HG02840 (cell line): ENCODE measurements around the gene NGEF.
"Not testable (repeated sequence)": the region's sequence is repeated elsewhere in the genome, so short reads cannot be mapped to it uniquely, and the experiment has no call there.

Source experiments
- ATAC-seq: cut with Tn5 transposase; IDR thresholded peaks from one replicate; pipeline ENCODE4 v1.9.1; 2021; ENCODE audit warnings: mild to moderate bottlenecking, moderate library complexity, moderate number of reproducible peaks; ENCODE audit not compliant: unreplicated experiment, low FRiP score

NGEF gene

DNA sequence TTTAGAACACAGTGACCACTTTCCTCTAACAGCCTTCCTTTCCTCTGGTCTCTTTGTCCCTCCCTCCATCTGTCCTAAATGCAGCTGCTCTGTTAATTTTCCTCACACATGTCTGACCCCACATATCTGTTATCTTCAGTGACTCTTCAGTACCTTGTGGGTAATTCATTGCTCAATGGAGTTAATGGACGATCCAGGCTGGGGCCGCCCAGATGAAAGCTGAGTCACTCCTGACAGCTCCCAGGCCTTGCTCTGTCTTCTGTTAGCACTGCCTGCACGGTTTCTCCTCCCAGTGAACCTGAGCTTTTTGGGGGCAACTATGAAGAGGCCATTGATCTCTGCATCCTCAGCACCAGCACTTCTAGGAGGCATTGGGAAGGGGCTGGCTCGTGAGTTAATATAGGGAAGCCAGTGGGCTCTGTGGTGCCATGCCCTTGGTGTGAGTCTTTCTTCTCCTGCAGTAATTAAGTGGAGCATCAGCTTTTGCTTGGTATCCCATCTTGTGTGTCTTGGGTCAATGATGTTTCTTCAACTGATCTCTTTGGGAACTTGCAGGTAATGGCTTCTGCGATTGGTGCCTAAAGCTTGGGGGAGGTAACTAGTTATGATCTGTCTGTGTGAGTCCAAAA lies 75.7 kb downstream of the NGEF start:
- ATAC-seq, result no peak

DNA sequence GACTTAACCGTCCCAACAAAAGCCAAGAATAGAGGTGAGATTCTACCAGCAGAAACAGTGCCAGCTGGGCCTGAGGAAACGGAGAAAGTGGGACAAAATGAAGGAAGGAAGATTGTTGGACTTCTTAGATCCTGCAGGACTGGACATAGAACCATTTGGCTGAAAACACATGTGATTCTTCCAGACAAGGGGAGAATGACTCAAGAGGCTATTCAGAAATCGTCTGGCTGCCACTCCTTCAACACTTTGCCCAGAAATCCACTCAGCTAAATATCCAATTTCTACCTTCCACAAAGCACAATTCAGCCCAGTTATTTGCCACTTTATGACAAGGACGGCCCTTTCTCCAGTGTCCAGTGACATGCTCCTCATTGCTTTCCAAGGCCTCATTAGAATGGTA lies 81.4 kb downstream of the NGEF start:
- ATAC-seq, result no peak

- no peak for ATAC-seq
Observed at GRCh38 chr2:232930059-232930400, 83.0 kb downstream of the NGEF start.

DNA sequence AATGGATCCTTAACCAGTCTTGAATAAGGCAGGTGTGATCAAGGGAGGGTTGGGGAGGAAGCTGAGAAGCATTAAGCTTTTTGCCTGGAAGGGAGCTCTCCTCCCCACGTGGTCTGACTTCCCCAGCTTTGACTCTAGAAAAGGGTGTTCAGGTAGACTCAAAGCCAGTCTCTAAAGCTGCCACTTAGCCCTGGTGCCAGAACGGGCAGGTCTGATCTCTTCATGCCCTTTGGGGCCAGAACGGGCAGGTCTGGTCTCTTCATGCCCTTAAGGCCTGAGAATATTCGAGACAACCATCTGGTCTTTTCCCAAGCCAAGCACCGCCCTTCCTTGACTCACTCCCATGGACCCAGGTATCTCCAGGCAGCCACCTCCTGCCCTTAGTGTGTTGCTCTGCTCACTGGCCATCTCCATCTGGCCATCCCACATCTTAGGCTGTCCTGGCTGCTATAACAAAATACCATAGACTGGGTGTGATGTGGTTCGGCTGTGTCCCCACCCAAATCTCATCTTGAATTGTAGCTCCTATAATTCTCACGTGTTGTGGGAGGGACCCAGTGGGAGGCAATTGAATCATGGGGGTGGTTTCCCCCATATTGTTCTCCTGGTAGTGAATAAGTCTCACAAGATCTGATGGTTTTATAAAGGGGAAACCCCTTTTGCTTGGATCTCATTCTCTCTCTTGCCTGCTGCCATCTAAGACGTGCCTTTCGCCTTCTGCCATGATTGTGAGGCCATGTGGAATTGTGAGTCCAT lies 83.6 kb downstream of the NGEF start:
- no peak for ATAC-seq

DNA sequence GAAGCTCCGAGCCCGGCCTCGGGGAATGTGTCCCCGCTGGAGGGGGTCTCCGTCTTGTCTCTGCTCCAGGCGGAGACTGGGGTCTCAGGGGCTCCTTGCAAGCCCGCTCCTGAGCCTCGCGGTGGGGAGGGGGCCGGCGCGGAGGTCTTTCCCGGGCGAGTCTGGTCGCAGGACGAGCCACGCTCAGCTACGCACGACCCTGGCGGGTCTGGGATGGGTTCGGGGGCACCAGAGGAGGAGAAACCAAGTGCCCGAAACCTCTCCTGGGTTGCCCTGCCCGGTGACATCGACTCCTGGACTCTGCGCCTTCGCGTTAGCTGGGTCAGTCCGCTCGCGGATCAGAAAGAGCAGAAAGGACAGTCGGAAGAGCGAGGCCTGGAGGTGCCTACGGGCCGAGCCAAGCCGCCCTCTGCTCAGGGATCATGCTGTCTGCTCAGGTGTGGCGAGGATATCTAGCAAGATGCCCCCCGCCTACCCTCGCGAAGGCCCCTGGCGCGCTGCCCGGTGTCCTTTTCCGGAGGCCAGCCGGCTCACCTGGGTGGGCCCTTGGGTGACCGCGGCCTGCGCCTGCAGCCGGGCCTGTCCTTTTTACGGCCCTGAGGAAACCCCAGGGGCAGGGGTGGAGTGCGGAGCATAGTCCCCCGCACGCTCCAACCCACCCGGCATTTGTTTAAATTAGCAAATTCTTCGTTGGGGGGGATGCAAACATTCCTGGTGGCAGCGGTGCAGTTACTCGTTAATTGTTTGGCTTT lies 84.3 kb downstream of the NGEF start:
- no peak for ATAC-seq

GRCh38 chr2:232927793-232928550 lies 85.1 kb downstream of the NGEF start:
- ATAC-seq, result no peak

GRCh38 chr2:232927032-232927792 lies 85.8 kb downstream of the NGEF start:
- ATAC-seq, result no peak

GRCh38 chr2:232926431-232926939 lies 86.6 kb downstream of the NGEF start:
- ATAC-seq, result no peak

DNA sequence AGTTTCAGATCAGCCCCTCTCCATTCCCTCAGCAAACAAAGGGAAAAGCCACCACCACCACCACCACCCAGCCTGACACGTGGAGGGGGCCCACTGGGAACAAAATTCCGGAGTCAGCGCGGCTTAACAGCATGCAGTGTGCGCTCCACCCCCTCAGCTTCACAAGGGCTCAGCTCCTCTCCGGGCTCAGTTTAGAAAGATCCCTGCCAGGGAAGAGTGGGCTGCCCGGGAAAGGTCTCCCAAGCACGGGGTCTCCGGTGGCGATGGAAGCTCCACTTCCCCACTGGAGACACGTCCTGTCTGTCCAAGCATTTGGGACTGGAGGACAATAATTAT lies 87.3 kb downstream of the NGEF start:
- no peak for ATAC-seq

DNA sequence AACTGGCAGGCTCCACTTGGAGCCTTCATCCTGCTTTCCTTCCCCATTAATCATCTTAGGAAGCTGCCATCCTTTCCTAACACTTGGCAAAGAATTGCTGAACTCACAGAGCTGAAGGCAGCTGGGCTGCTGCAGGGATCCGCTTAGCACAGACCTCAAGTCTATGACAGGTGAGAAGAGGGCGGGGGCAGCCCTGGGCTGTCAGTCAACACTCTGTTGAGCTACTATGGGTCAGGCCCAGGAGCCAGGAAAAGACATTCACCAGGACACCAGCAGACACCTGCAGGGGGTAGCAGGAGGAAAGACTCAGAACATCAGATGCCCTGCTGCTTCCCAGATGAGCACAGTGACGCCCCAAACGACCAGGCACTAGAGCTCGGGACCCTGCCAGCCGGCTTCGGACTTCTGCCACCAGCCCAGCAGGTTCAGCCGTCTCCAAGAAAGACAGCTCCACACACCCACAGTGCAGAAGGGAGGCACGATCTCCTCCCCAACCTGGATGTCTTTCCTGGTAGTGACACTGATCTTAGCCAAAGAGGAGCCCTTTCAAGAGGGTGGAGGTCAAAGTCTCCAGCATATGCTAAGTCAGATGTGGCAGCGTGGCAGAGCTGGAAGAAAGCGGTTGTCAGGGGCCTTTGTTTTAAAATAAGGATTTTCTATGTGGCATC lies 87.8 kb downstream of the NGEF start:
- no peak for ATAC-seq

DNA sequence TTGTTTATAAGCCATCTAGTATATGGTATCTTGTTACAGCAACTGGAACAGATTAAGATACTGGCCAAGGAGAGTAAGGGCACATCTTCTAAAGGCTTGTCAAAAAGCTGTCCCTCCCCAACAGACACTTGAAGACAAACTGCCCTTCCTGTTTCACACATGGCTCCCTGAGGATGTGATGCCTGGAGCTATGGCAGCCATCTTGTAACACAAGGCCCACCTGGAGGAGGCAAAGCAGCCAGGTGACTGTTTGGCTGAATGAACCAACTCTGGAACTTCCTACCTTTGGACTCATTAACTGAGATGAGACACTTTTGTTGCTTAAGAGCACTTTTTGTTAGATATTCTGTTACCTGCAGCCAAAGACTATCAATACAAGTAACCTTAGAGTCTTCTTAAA lies 88.6 kb downstream of the NGEF start:
- ATAC-seq, result no peak

DNA sequence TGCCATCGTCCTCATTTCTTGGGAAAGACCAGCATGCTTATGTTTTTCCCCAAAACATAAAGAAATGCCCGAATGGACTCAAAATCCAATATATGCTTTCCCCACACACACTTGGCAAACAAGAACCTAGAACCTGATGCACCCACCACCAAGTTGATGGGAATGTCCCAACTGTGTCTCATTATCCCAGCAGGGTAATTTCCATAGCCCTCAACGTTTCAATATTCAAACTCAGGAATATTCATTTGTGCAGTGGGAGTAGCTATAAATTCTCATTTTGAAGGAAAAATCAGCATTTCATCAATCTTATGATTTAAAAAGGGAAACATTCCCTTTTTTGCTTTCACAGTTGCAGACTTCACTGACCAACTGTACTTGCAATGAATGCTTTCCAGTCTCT lies 92.3 kb downstream of the NGEF start:
- no peak for ATAC-seq

- ATAC-seq, result no peak
Observed at GRCh38 chr2:232920055-232920454, 93.0 kb downstream of the NGEF start.

DNA sequence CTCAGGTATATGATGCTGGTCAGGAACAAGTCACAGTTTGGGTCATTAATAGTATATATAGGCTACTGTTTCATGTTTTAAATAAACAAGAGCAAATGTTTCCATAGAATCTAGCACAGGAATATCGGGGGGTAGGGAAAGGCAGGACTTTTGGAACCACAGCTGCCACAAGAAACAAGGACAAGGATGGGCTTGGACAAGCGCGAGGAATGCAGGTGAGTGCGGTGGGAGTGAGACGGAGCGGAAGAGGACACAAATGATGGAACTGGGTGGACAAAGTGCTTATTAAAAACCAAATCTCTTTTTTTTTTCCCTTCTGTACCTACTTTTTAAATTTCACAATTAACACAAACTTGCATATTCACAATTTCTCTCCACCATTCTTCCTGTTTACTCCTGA lies 93.9 kb downstream of the NGEF start:
- no peak for ATAC-seq

- no peak for ATAC-seq
Observed at GRCh38 chr2:232913903-232914302, 99.2 kb downstream of the NGEF start.

- no peak for ATAC-seq
Observed at GRCh38 chr2:232911712-232912277, 101.3 kb downstream of the NGEF start.

- no peak for ATAC-seq
Observed at GRCh38 chr2:232910376-232910775, 102.7 kb downstream of the NGEF start.

GRCh38 chr2:232908695-232909094 lies 104.4 kb downstream of the NGEF start:
- no peak for ATAC-seq

GRCh38 chr2:232907718-232908085 lies 105.4 kb downstream of the NGEF start:
- ATAC-seq, result not testable (repeated sequence)
